Thymus (tissue), 11 donors: Measurements from ENCODE around the gene S100A10. TPM values are rescaled to one million over a fixed set of nuclear protein-coding genes. Genes with fewer than 3 reads are reported as not detected.

Experiments
- DNase-seq, 9 donors: peaks; one replicate each; pipeline ENCODE4 v3.0.0-alpha.2; 2013; ENCODE audit warnings: low spot score in 9 of 9, low read depth in 6 of 9, missing footprints in 1 of 9
- H3K27ac ChIP-seq, 2 donors: one replicate each; pipeline ENCODE4 v1.5.1; 2013; ENCODE audit warnings: control low read depth in 1 of 2, low read depth in 1 of 2, low read length in 1 of 2, mild to moderate bottlenecking in 1 of 2, moderate library complexity in 1 of 2
- H3K27me3 ChIP-seq, 2 donors: one replicate each; pipeline ENCODE4 v1.5.1; 2013; ENCODE audit warnings: low read length in 1 of 2; ENCODE audit not compliant: control insufficient read depth in 2 of 2, insufficient read depth in 1 of 2
- H3K36me3 ChIP-seq, 2 donors: one replicate each; pipeline ENCODE4 v1.5.1; 2013; ENCODE audit warnings: low read length in 1 of 2, mild to moderate bottlenecking in 1 of 2, moderate library complexity in 1 of 2; ENCODE audit not compliant: control insufficient read depth in 2 of 2, insufficient read depth in 2 of 2
- H3K4me1 ChIP-seq, 2 donors: one replicate each; pipeline ENCODE4 v1.5.1; 2013; ENCODE audit warnings: low read length in 2 of 2; ENCODE audit not compliant: control insufficient read depth in 2 of 2, insufficient read depth in 2 of 2
- H3K4me3 ChIP-seq, 2 donors: one replicate each; pipeline ENCODE4 v1.5.1; 2013; ENCODE audit warnings: low read length in 2 of 2, control low read depth in 1 of 2, mild to moderate bottlenecking in 1 of 2
- H3K9me3 ChIP-seq, 2 donors: one replicate each; pipeline ENCODE4 v1.5.1; 2013; ENCODE audit warnings: low read length in 1 of 2, mild to moderate bottlenecking in 1 of 2; ENCODE audit not compliant: control insufficient read depth in 2 of 2, insufficient read depth in 1 of 2
- WGBS: extraction: QIAGEN DNeasy Blood & Tissue Kit; methylation state at CpG from one replicate; pipeline ENCODE4 v1.1.7; 2013; 5-methylcytosine and 5-hydroxymethylcytosine counted together
- polyA plus RNA-seq: library from polyadenylated mRNA; stranded (reverse); fragments of 200-250 nt; gene quantifications from one replicate; pipeline ENCODE4 v1.2.3, GENCODE V29; 2013
- total RNA-seq: library from RNA; stranded (reverse); fragments of 120-200 nt; gene quantifications from one replicate; pipeline ENCODE4 v1.2.4, GENCODE V29; 2013
- donor health status: healthy.

Gene S100A10
- total and polyA plus RNA-seq, 2 donors, result 46.1 to 592 TPM

- WGBS, result 2% methylated on average over 8 of the region's 8 CpGs
- Histone ChIP-seq H3K4me3 (peak overlapping the region; percentile 75 to 90), H3K27me3 (no peaks in the 10 kb centered on the region), H3K27ac (peak overlapping the region; percentile 80 to 98), H3K9me3 (no peaks in the 10 kb centered on the region), H3K36me3 (peaks cover 25 to 30% of the 10 kb centered on the region in 2 donors), H3K4me1 (peaks cover 36 to 47% of the 10 kb centered on the region in 2 donors)
- peak in 8 of 9 donors; percentile 44 to 89 (median 71) for DNase-seq
These were observed 41.2 kb upstream of the S100A10 start for GRCh38 chr1:152034654-152035538.

- Histone ChIP-seq H3K4me3 (peak overlapping the region; percentile 75 to 90), H3K9me3 (no peaks in the 10 kb centered on the region), H3K27ac (peak overlapping the region; percentile 80 to 98), H3K27me3 (no peaks in the 10 kb centered on the region), H3K36me3 (peaks cover 25 to 30% of the 10 kb centered on the region in 2 donors), H3K4me1 (peaks cover 32 to 42% of the 10 kb centered on the region in 2 donors)
- peak in 1 of 9 donors; percentile 16 for DNase-seq
- WGBS, result 85% methylated on average over 1 of the region's 1 CpG
These were observed 40.6 kb upstream of the S100A10 start for GRCh38 chr1:152034324-152034653.

- Histone ChIP-seq H3K4me1 (peaks cover 14 to 15% of the 10 kb centered on the region in 2 donors), H3K36me3 (peaks cover 25 to 30% of the 10 kb centered on the region in 2 donors), H3K4me3 (no peak overlapping the region), H3K27ac (no peak overlapping the region), H3K9me3 (no peaks in the 10 kb centered on the region), H3K27me3 (no peaks in the 10 kb centered on the region)
- no peak for DNase-seq
- over 99% methylated on average over 4 of the region's 4 CpGs for WGBS
These were observed 36.2 kb upstream of the S100A10 start for GRCh38 chr1:152029929-152030211.

GRCh38 chr1:152029144-152029928 is 35.7 kb upstream of the S100A10 start:
- H3K27ac ChIP-seq, result no peak overlapping the region
- peaks cover 9 to 10% of the 10 kb centered on the region in 2 donors for H3K4me1 ChIP-seq
- DNase-seq, result no peak
- no peaks in the 10 kb centered on the region for H3K27me3 ChIP-seq
- no peaks in the 10 kb centered on the region for H3K9me3 ChIP-seq
- no peak overlapping the region for H3K4me3 ChIP-seq
- peaks cover 25 to 30% of the 10 kb centered on the region in 2 donors for H3K36me3 ChIP-seq
- 96% methylated on average over 8 of the region's 8 CpGs for WGBS

- WGBS, result 60% methylated on average over 3 of the region's 3 CpGs
- no peak overlapping the region for H3K27ac ChIP-seq
- no peaks in the 10 kb centered on the region for H3K4me1 ChIP-seq
- peaks cover 6 to 12% of the 10 kb centered on the region in 2 donors for H3K36me3 ChIP-seq
- DNase-seq, result no peak
- H3K9me3 ChIP-seq, result no peaks in the 10 kb centered on the region
- no peak overlapping the region for H3K4me3 ChIP-seq
- H3K27me3 ChIP-seq, result no peaks in the 10 kb centered on the region
These were observed 33.2 kb upstream of the S100A10 start for GRCh38 chr1:152026895-152027294.

GRCh38 chr1:152024223-152024622 is 30.6 kb upstream of the S100A10 start:
- Histone ChIP-seq H3K27ac (no peak overlapping the region), H3K9me3 (no peaks in the 10 kb centered on the region), H3K36me3 (no peaks in the 10 kb centered on the region), H3K4me1 (no peaks in the 10 kb centered on the region), H3K4me3 (no peak overlapping the region), H3K27me3 (no peaks in the 10 kb centered on the region)
- WGBS, result 93% methylated on average over 4 of the region's 4 CpGs
- DNase-seq, result no peak

- Histone ChIP-seq H3K9me3 (no peaks in the 10 kb centered on the region), H3K4me3 (no peak overlapping the region), H3K27ac (no peak overlapping the region), H3K36me3 (no peaks in the 10 kb centered on the region), H3K4me1 (no peaks in the 10 kb centered on the region), H3K27me3 (no peaks in the 10 kb centered on the region)
- WGBS, result 93% methylated on average over 4 of the region's 4 CpGs
- DNase-seq, result no peak
These were observed 29.6 kb upstream of the S100A10 start for GRCh38 chr1:152023221-152023620.

- no peaks in the 10 kb centered on the region for H3K27me3 ChIP-seq
- no peak for DNase-seq
- H3K27ac ChIP-seq, result no peak overlapping the region
- H3K9me3 ChIP-seq, result no peaks in the 10 kb centered on the region
- no peaks in the 10 kb centered on the region for H3K4me1 ChIP-seq
- no peak overlapping the region for H3K4me3 ChIP-seq
- WGBS, result 92% methylated on average over 3 of the region's 3 CpGs
- no peaks in the 10 kb centered on the region for H3K36me3 ChIP-seq
These were observed 28.8 kb upstream of the S100A10 start for GRCh38 chr1:152022474-152022873.

- Histone ChIP-seq H3K27me3 (no peaks in the 10 kb centered on the region), H3K4me3 (no peak overlapping the region), H3K36me3 (no peaks in the 10 kb centered on the region), H3K27ac (no peak overlapping the region), H3K4me1 (no peaks in the 10 kb centered on the region), H3K9me3 (no peaks in the 10 kb centered on the region)
- WGBS, result 96% methylated on average over 7 of the region's 7 CpGs
- DNase-seq, result no peak
These were observed 27.9 kb upstream of the S100A10 start for GRCh38 chr1:152021569-152021968.
